ENCODE data around the gene ABCC1. TPM values are rescaled to one million over a fixed set of nuclear protein-coding genes. Genes with fewer than 3 reads are reported as not detected.

ABCC1 gene
- total and polyA plus RNA-seq, 2 donors from 2014 or later, result 4.6 to 29.7 TPM

- intact Hi-C loops (cut with DNase I), result no loop called here
- no peak for FAIRE-seq
These were observed 187.7 kb downstream of the ABCC1 start for GRCh38 chr16:16137110-16137509.

GRCh38 chr16:16138034-16138635 lies 188.7 kb downstream of the ABCC1 start:
- H3K9me3 ChIP-seq (ENCODE audit: control insufficient read depth in 2 of 3, insufficient read depth in 1 of 3, low read length in 3 of 3), result no peaks in the 10 kb centered on the region
- H3K36me3 ChIP-seq (ENCODE audit: control insufficient read depth in 2 of 3, insufficient read depth in 3 of 3, low read length in 3 of 3), result peaks cover 3 to 29% (median 15%) of the 10 kb centered on the region in 3 donors
- H3K27me3 ChIP-seq (ENCODE audit: control insufficient read depth, insufficient read depth, low read length), result no peaks in the 10 kb centered on the region
- no peak overlapping the region for H3K4me3 ChIP-seq (ENCODE audit: low read length in 3 of 3)
- intact Hi-C loops (cut with DNase I), result no loop called here
- no peaks in the 10 kb centered on the region for H3K4me1 ChIP-seq (ENCODE audit: control insufficient read depth in 2 of 3, insufficient read depth in 2 of 3, low read depth in 1 of 3, low read length in 3 of 3)
- FAIRE-seq, result no peak
- no peak for TF ChIP-seq CTCF (IDR thresholded peaks at IDR 0.05; ENCODE audit: borderline replicate concordance, extremely low read depth, insufficient read depth)
- no peak overlapping the region for H3K9ac ChIP-seq (ENCODE audit: low read length in 3 of 3)
- no peak overlapping the region for H3K27ac ChIP-seq (ENCODE audit: low read depth in 2 of 2, low read length in 2 of 2)
- DNase-seq, result peak in 1 of 5 donors; percentile 65

More at GRCh38 chr16:16137110-16137509, 187.7 kb downstream of the ABCC1 start:
- DNase-seq, result peak in 1 of 5 donors; percentile 63
- no peaks in the 10 kb centered on the region for H3K27me3 ChIP-seq (ENCODE audit: control insufficient read depth, insufficient read depth, low read length)
- TF ChIP-seq CTCF (IDR thresholded peaks at IDR 0.05; ENCODE audit: borderline replicate concordance, extremely low read depth, insufficient read depth), result no peak
- H3K4me3 ChIP-seq (ENCODE audit: low read length in 3 of 3), result no peak overlapping the region
- no peak overlapping the region for H3K9ac ChIP-seq (ENCODE audit: low read length in 3 of 3)
- H3K27ac ChIP-seq (ENCODE audit: low read depth in 2 of 2, low read length in 2 of 2), result no peak overlapping the region
- no peaks in the 10 kb centered on the region for H3K4me1 ChIP-seq (ENCODE audit: control insufficient read depth in 2 of 3, insufficient read depth in 2 of 3, low read depth in 1 of 3, low read length in 3 of 3)
- peaks cover 3 to 23% (median 15%) of the 10 kb centered on the region in 3 donors for H3K36me3 ChIP-seq (ENCODE audit: control insufficient read depth in 2 of 3, insufficient read depth in 3 of 3, low read length in 3 of 3)
- H3K9me3 ChIP-seq (ENCODE audit: control insufficient read depth in 2 of 3, insufficient read depth in 1 of 3, low read length in 3 of 3), result no peaks in the 10 kb centered on the region

GRCh38 chr16:16139061-16139460 lies 189.6 kb downstream of the ABCC1 start:
- peaks cover 3 to 29% (median 15%) of the 10 kb centered on the region in 3 donors for H3K36me3 ChIP-seq (ENCODE audit: control insufficient read depth in 2 of 3, insufficient read depth in 3 of 3, low read length in 3 of 3)
- no peak overlapping the region for H3K4me3 ChIP-seq (ENCODE audit: low read length in 3 of 3)
- TF ChIP-seq CTCF (IDR thresholded peaks at IDR 0.05; ENCODE audit: borderline replicate concordance, extremely low read depth, insufficient read depth), result no peak
- intact Hi-C loops (cut with DNase I), result no loop called here
- no peak overlapping the region for H3K9ac ChIP-seq (ENCODE audit: low read length in 3 of 3)
- DNase-seq, result peak in 1 of 5 donors; percentile 18
- no peak for FAIRE-seq
- no peaks in the 10 kb centered on the region for H3K4me1 ChIP-seq (ENCODE audit: control insufficient read depth in 2 of 3, insufficient read depth in 2 of 3, low read depth in 1 of 3, low read length in 3 of 3)
- no peaks in the 10 kb centered on the region for H3K27me3 ChIP-seq (ENCODE audit: control insufficient read depth, insufficient read depth, low read length)
- no peak overlapping the region for H3K27ac ChIP-seq (ENCODE audit: low read depth in 2 of 2, low read length in 2 of 2)
- H3K9me3 ChIP-seq (ENCODE audit: control insufficient read depth in 2 of 3, insufficient read depth in 1 of 3, low read length in 3 of 3), result no peaks in the 10 kb centered on the region

Measured in kidney (tissue), 14 donors.